GM19035 (cell line): Measurements from ENCODE around the gene ANK3.

Source experiments
- ATAC-seq: cut with Tn5 transposase; IDR thresholded peaks from one replicate; pipeline ENCODE4 v1.9.1; 2021; ENCODE audit not compliant: unreplicated experiment

The ANK3 gene

GRCh38 chr10:60105295-60105695 lies 284.4 kb downstream of the ANK3 start:
- ATAC-seq = no peak

GRCh38 chr10:60101821-60102220 lies 287.9 kb downstream of the ANK3 start:
- ATAC-seq = no peak

- peak; percentile 51 for ATAC-seq
These were observed 289.5 kb downstream of the ANK3 start for GRCh38 chr10:60099998-60100747.

GRCh38 chr10:60098677-60099601 lies 290.7 kb downstream of the ANK3 start:
- no peak for ATAC-seq

GRCh38 chr10:60096761-60097513 lies 292.7 kb downstream of the ANK3 start:
- ATAC-seq = no peak

- ATAC-seq = no peak
These were observed 296.4 kb downstream of the ANK3 start for GRCh38 chr10:60093317-60093716.

- ATAC-seq = peak; percentile 64
These were observed 302.8 kb downstream of the ANK3 start for GRCh38 chr10:60086862-60087261.

- no peak for ATAC-seq
These were observed 303.3 kb downstream of the ANK3 start for GRCh38 chr10:60086421-60086820.

GRCh38 chr10:60082744-60083344 lies 306.8 kb downstream of the ANK3 start:
- no peak for ATAC-seq

GRCh38 chr10:60082341-60082740 lies 307.3 kb downstream of the ANK3 start:
- no peak for ATAC-seq

GRCh38 chr10:60073781-60074656 lies 315.7 kb downstream of the ANK3 start:
- peak; percentile 81 for ATAC-seq

GRCh38 chr10:60073397-60073780 lies 316.3 kb downstream of the ANK3 start:
- no peak for ATAC-seq

GRCh38 chr10:60069311-60069710 lies 320.4 kb downstream of the ANK3 start:
- ATAC-seq = no peak

GRCh38 chr10:60050366-60050765 lies 339.3 kb downstream of the ANK3 start:
- ATAC-seq = no peak

GRCh38 chr10:60048091-60048501 lies 341.6 kb downstream of the ANK3 start:
- ATAC-seq = no peak

- no peak for ATAC-seq
These were observed 344.1 kb downstream of the ANK3 start for GRCh38 chr10:60045571-60045970.

- ATAC-seq = no peak
These were observed 344.7 kb downstream of the ANK3 start for GRCh38 chr10:60044971-60045370.

GRCh38 chr10:60044242-60044641 lies 345.4 kb downstream of the ANK3 start:
- ATAC-seq = no peak

- no peak for ATAC-seq
These were observed 346.0 kb downstream of the ANK3 start for GRCh38 chr10:60043561-60044241.
